Stimulated activated CD4-positive, alpha-beta T cell treated with anti-CD3 and anti-CD28 coated beads, Interleukin-12 subunit alpha, Interleukin-12 subunit beta, amount 100 ng/mL, for 24 hours (primary cell): ENCODE measurements around the gene TNFRSF6B.
A peak's percentile ranks its signal among the peaks of the same experiment; 100 is the strongest.
"Not testable (repeated sequence)": the region's sequence is repeated elsewhere in the genome, so short reads cannot be mapped to it uniquely, and the experiment has no call there.

ENCODE experiments used
- DNase-seq, 2 experiments: peaks; one replicate each; pipeline ENCODE4 v3.0.0-alpha.2; 2020; ENCODE audit warnings: low read depth in 2 of 2

The TNFRSF6B gene, protein sequence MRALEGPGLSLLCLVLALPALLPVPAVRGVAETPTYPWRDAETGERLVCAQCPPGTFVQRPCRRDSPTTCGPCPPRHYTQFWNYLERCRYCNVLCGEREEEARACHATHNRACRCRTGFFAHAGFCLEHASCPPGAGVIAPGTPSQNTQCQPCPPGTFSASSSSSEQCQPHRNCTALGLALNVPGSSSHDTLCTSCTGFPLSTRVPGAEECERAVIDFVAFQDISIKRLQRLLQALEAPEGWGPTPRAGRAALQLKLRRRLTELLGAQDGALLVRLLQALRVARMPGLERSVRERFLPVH

DNA sequence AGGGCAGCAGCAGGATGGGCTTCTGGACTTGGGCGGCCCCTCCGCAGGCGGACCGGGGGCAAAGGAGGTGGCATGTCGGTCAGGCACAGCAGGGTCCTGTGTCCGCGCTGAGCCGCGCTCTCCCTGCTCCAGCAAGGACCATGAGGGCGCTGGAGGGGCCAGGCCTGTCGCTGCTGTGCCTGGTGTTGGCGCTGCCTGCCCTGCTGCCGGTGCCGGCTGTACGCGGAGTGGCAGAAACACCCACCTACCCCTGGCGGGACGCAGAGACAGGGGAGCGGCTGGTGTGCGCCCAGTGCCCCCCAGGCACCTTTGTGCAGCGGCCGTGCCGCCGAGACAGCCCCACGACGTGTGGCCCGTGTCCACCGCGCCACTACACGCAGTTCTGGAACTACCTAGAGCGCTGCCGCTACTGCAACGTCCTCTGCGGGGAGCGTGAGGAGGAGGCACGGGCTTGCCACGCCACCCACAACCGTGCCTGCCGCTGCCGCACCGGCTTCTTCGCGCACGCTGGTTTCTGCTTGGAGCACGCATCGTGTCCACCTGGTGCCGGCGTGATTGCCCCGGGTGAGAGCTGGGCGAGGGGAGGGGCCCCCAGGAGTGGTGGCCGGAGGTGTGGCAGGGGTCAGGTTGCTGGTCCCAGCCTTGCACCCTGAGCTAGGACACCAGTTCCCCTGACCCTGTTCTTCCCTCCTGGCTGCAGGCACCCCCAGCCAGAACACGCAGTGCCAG lies at the start of gene TNFRSF6B:
Gene TNFRSF6B, plus strand, starts transcription at position 25 of the 729 bp plus-strand sequence. Its CDS starts 116 bp downstream, at position 141.
- no peak for DNase-seq

DNA sequence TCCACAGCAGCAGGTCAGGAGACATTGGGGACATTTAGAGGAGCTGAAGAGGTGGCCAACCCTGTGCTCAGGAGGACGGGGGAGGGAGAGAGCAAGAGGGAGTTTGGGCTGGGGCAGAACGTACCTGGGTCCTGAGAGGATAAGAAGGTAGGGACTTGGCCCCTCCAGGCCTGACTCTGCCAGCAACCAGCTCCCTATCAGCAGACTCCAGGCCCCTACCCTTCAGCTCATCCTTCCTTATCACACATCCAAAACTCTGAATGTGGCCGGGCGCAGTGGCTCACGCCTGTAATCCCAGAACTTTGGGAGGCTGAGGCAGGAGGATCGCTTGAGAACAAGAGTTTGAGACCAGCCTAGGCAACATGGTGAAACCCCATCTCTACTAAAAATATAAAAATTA lies 48.3 kb upstream of the TNFRSF6B start:
- DNase-seq = no peak

DNA sequence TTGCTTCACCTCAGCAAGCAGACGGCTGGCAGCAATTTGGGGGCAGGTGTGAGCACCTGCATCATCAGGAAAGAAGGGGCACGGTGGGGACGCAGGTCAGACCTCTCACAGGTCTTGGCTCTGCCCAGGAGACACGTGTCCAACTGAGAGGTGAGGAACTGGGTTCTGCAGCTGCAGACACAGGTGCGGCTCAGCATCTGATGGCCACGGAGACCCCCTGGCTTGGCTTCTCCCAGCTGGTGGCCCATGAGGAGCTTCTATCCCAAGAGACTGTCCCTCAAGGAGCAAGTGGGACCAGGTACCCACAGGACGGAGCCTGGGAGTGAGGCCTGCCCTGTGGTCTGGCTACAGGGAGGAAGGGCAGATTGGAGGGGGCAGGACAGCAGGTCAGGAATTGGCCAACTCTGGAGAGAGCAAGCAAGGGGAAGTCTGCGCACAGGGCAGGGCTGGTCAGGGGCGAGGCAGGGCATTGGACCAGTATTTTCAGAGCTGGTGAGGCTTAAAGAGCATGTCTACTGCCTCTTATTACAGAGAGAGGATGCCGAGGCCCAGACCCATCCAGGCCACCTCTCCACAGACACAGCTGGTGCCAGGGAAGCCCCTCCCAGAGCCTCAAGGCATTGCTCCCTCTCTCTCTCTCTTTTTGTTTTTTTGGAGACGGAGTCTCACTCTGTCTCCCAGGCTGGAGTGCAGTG lies 47.4 kb upstream of the TNFRSF6B start:
- no peak for DNase-seq

DNA sequence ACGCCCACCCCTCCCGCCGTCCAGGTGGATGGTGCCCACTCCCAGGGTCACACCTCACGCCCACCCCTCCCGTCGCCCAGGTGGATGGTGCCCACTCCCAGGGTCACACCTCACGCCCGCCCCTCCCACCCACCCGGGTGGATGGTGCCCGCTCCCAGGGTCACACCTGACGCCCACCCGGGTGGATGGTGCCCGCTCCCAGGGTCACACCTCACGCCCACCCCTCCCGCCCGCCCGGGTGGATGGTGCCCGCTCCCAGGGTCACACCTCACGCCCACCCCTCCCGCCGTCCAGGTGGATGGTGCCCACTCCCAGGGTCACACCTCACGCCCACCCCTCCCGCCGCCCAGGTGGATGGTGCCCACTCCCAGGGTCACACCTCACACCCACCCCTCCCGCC lies 46.0 kb upstream of the TNFRSF6B start:
- DNase-seq = not testable (repeated sequence)

DNA sequence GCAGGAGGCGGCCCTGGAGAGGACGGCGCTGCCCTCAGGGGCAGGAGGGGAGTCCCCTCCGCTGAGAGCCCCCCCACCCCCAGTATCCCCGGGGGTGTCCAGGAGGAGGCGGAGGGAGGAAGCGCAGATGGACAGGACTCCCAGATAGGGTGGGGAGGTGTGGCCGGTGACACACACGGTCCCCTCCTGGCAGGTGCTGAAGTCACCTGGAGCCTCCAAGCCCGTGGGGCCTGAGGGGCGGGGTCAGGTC lies 44.6 kb upstream of the TNFRSF6B start:
- DNase-seq = no peak

DNA sequence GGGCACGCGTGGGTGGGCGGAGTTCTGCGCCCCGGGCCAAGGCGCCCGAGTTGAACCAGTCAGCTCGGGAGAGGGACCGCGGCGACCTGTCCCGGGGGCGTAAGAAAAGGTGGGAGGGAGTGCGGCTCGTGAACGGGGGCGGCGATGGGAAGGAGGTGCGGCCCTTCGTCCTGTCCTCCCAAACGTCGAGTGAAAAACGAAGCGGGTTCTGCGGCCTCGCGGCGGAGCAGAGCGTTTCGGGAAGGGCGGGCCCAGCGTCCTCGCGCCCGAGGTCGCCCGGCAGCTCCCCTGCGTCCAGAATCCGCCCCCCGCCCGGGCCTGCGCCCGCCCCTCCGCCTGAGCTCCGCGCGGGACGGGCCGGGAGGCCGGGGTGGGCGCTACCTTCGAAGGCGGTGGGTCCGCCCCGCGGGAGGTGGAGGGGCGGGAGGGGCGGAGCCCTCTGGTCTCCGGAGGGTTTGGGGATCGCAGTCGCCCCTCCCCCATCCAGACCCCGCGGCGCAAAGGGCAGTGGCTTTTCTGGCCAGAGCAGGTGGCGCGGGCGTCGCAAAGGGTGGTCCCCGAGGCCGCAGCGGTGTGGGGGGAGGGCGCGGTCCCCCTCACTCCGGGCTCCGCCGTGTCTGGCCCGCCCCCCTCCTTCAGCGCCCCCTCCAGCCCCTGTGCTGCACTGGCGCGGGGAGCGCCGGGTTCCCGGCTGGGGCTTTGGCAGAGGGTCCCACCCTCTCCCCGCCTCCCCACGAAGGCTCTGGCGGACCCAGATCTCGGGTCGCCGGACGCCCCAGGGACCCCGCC lies 44.1 kb upstream of the TNFRSF6B start:
- DNase-seq = no peak

DNA sequence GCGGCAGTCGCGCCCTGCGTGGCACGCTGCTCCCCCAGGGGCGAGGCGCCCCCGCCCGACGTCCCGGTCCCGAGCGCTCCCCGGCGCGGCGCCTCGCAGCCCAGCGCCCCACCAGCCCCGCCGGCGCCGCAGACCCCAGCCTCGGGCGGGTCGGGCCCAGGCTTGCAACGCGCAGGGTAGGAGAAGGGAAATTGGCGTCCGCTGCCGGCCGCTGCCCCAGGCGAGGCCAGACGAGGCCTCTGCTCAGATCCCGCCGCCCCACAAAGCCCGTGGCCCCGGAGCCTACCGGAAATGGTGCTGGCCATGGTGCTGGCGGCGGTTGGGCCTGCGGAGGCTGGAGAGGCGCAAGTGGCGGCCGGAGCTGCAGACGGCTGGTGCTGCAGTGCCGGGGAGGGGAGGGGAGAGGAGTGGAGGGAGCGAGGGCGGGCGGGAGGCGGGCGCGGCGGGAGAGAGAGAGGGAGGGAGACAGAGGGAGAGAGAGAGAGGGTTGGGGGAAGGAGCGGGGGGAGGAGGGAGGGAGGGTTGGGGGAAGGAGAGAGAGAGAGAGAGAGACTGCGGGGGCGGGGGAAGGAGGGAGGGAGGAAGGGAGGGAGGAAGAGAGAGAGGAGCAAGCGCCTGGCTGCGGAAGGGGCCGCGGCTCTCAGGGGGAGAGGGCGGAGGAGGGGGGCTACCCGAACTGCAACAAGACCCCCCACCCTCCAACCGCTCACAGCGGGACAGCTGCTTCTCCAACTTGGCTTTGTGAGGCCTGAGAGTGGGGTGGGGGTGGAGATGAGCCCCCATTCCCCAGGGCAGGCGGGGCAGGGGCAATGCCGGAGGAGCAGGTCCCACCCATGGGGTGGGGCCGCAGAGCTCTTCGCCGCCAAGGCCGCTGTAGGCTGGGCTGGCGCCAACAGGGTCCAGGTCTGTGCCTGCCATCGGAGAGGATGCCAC lies 43.1 kb upstream of the TNFRSF6B start, which contains the start of gene STMN3:
Gene STMN3, minus strand, starts transcription at position 384 of the 933 bp plus-strand sequence. Its CDS starts 79 bp downstream, at position 305.
- peak in 1 of 2 experiments; percentile 59 for DNase-seq

DNA sequence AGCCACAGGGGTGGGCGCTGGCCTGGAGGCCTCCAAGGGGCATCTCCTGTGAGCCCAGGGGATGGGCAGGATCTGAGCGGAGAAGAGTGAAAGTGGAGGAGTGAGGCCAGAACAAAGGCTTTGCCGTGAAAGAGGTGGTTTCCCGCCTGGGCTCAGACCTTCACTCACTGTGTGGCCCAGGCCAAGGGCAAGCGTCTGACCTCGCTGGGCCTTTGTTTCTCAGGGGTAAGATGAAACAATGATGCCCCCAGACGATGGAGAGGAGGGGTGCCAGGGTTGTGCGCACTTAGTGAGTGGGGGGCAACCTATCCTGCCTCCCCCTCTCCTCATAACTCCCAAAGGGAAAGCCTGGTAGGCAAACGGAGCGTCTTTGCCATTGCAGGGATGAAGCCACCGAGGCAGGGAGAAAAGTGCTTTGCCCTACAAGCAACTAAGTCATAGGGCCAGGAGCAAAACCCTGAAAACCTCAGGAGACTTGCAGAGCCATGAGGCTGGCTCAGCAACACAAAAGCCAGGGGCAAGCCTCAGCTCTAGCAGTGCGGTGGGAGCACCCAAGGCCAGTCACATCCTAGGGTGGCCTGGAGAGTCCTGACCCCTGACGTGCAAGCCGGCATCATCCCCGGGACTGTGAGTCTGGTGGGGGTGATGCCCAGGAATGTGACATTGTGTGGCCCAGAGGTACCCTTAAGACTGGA lies 42.3 kb upstream of the TNFRSF6B start:
- no peak for DNase-seq

DNA sequence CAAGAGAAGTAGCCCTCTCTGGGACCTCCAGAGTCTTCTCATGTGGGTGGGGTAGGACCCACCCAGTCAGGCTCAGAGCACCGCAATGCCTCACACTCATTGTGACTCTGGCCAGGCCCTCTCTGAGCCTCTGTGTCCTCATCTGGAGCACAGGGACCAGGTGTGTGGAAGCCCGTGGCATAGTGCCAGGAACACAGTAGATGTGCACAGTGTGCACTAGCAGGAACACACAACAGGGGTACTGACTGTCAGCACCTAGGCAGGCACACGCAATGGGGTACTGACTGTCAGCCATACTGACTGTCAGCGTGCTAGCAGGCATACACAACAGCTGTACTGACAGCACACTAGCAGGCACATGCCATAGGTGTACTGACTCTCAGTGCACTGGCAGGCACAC lies 41.2 kb upstream of the TNFRSF6B start:
- no peak for DNase-seq

DNA sequence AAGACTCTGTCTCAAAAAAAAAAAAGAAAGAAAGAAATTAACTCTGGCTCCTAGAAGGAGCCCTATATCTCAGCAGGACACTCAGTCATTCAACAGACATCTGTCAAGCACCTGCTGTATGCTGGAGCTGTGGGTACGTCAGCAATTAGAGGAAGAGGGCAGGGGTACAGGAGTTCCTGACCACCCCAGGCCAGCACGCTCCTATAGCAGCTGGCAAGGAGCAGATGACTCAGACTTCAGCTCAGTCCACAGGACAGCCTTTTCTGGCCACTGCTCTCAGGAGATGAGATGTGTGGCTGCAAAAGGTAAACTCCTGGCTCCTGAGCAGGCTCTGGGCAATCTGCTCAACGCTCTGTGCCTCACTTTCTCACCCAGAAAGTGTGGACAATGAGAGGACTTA lies 40.0 kb upstream of the TNFRSF6B start:
- no peak for DNase-seq

DNA sequence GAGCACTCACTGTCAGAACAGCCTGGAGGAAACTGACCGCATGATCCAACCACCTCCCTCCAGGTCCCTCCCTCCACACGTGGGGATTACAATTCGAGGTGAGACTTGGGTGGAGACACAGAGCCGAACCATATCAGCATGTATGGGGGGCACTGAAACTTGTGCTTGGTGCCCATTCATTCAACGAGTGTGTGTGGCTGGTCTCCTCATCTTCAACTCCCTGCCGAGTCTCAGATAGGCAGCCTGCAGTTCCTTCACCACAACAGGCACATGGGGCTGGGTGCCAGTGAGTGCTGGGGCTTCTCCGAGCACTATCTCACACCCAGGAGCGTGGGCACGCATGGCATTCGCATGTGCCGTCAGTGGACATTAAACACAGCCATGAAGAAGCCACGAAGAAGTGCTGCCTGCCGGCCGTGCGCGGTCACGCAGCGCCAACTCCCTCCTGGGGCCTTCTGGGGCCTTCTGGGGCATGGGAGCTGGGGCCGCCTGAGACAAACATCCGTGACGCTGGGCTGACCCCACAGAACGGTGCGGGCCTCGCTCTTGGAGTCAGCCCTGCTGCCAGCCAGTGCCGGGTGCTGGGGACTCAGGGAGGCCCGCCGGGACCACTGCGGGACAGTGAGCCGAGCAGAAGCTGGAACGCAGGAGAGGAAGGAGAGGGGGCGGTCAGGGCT lies 39.1 kb upstream of the TNFRSF6B start:
- DNase-seq = no peak

DNA sequence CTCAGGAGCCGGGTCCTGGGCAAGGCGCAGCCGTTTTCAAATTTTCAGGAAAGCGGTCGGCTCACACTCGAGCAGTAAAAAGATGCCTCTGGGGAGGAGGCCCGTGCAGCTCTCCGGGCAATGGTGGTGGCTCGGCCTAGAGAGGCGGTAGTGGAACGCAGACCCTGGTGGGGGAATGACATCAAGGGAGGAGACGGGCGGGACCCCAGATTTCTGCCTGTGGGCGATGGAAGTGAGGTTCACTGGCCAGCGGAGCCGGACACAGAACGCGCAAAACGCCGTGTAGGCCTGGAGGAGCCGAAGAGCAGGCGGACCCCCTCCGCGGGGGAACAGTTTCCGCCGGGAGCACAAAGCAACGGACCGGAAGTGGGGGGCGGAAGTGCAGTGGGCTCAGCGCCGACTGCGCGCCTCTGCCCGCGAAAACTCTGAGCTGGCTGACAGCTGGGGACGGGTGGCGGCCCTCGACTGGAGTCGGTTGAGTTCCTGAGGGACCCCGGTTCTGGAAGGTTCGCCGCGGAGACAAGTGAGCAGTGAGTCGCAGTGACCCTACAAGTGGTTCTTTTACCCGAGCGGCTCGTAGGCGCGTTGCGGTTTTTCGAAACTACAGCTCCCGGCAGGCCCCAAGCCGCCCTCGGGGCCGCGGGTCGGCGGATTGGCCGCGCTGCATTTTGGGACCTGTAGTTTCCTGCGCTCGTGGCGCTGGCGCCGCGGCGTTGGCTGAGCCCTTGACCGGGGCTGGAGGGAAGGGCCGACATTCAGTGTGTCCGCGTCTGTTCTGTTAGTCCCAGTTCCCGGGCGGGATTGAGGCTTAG lies 38.3 kb upstream of the TNFRSF6B start, which contains the start of gene RTEL1:
Gene RTEL1, plus strand, starts transcription at position 376 of the 812 bp plus-strand sequence. CDS start 1,091 bp downstream, outside the sequence.
- peak; percentile 83 for DNase-seq

DNA sequence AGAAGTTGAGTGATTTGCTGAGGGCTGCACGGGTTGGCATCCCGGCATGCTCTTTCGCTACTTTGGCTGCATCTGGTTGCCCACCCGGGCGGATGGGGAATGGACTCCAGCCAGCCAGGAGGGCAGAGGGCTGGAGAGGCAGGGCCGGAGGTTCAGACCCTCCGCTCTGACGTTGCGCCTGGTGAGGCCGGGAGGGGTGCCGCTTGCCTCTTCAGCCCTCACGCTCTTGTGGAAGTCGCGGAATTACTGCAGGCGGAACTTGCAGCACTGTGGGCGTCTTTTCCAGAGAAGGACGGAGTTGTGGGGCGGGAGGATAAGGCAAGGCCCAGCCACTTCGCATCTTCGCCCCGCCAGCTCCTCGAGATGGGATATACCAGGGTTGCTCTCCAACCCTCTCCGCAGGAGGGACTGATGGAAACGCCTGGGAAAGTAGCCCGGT lies 37.7 kb upstream of the TNFRSF6B start:
- DNase-seq = no peak

DNA sequence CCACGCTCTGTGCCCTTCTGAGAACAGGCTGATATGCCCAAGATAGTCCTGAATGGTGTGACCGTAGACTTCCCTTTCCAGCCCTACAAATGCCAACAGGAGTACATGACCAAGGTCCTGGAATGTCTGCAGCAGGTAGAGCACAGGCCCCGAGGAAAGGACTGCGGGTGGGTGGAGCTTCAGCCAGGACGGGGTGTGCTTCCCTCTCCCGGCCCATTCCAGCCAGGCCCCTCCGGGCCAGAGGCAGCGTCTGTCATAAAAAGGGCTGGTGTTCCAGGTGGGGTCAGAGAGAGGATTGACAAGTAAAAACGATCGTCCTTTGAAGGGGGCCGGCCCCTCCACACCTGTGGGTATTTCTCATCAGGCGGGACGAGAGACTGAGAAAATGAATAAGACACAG lies 37.1 kb upstream of the TNFRSF6B start:
- DNase-seq = no peak

DNA sequence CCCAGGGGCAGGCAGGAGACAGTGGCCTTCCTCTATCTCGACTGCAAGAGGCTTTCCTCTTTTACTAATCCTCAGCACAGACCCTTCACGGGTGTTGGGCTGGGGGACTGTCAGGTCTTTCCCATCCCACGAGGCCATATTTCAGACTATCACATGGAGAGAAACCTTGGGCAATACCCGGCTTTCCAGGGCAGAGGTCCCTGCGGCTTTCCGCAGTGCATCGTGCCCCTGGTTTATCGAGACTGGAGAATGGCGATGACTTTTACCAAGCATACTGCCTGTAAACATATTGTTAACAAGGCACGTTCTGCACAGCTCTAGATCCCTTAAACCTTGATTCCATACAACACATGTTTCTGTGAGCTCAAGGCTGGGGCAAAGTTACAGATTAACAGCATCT lies 36.3 kb upstream of the TNFRSF6B start:
- not testable (repeated sequence) for DNase-seq

DNA sequence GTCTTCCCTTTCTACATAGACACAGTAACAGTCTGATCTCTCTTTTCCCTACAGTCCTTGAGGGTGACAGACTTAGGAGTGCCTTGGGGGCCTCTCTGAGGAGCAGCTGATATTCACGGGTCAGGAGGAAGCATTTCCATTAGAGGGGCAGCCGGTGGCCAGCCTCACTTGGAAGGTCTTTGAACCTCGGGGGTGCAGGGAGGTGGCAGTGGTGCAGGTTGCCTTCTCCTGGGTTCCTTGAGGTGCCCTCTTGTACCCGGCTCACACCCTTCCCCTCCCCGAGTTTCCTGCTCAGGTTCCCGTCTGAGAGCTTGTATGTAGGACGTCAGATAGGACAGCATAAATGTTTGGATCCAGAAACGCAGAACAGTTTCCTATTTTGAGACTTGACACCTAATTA lies 35.8 kb upstream of the TNFRSF6B start:
- no peak for DNase-seq

DNA sequence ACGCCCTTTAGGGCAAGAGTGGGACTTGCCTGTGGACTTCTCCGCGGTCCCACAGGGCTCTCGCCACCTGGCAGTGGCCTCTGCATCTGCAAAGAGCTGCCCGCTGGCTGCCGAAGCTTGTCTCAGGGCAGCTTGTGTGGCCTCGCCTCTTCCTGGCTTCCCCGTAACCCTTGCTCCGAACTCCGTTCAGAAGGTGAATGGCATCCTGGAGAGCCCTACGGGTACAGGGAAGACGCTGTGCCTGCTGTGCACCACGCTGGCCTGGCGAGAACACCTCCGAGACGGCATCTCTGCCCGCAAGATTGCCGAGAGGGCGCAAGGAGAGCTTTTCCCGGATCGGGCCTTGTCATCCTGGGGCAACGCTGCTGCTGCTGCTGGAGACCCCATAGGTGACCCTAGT lies 35.3 kb upstream of the TNFRSF6B start:
- no peak for DNase-seq

DNA sequence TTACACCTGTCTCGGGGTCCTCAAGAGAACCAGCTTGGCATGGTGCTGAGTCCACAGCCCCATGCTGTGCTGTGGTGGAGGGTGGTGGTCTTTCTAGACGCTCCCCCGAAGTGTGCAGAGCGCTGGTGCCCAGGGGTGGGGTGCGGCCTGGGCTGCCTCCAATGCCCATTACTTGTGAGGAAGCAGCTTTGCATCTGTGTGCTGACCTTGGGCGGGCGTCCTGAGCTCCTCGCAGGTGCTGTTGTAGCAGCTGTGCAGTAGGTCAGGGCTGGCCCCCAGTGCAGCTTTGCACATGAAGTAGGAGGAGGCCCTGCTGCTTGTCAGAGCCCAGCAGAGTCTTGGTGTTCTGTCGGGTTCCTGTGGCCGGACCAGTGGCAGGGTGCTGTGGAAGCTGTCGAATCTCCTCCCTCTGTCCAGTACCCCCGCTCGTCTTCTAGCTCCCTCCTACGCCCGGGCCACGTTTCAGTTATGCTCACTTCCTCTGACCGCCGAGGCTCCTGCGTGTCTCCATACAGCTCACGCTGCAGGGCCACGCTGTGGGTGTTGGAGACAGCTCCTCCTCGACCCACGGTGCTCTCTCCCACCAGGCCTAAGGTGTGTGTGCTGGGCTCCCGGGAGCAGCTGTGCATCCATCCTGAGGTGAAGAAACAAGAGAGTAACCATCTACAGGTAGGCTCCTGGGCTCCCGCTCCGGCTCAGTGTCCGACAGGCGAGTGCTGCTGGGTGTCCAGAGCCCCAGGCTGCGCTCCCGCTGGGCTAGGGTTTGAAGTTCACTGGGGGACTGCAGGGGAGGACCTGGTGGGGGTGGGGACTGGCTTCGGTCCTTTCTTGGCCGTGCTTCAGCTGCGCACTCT lies 34.3 kb upstream of the TNFRSF6B start:
- no peak for DNase-seq
